ENCODE results near the gene GTF3C5.
"Not testable (repeated sequence)": the region's sequence is repeated elsewhere in the genome, so short reads cannot be mapped to it uniquely, and the experiment has no call there.

Gene GTF3C5

DNA sequence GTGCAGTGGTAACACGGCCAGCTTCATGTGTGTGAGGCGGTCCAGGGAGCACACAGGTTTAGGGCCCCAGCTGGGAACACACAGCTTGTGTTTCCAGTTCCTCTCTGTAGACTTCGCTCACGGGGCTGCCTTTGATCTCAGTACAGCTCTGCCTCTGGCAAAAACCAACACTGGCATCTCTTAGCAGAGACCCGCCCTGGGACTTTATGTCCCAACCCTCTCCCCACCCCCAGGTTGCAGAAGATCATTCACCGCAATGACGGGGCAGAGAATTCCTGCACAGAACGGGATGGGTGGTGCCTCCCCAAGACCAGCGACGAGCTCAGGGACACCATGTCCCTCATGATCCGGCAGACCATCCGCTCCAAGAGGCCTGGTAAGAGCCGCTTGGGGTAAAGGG, 25.7 kb downstream of the GTF3C5 start:
- no peak for DNase-seq

DNA sequence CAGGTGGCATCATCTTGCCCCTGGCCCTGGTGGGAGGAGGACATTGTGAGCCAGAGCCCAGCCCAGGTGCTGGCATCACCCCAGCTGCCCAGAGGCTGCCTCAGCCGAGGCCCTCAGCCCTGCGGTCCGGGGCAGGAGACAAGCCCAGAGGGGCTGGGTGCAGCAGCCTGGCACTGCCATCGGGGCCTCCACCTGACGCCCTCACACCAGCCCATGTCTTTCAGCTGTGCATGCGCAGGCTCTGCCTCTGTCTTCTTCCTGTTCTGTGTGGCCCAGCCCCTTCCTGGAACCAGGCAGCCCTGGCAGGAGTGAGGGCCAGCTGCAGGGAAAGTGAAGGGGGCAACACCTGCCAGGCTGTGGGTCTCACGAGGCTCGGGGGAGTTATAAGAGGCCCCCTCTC, 26.2 kb downstream of the GTF3C5 start:
- peak in 1 of 5 donors; percentile 73 for DNase-seq

DNA sequence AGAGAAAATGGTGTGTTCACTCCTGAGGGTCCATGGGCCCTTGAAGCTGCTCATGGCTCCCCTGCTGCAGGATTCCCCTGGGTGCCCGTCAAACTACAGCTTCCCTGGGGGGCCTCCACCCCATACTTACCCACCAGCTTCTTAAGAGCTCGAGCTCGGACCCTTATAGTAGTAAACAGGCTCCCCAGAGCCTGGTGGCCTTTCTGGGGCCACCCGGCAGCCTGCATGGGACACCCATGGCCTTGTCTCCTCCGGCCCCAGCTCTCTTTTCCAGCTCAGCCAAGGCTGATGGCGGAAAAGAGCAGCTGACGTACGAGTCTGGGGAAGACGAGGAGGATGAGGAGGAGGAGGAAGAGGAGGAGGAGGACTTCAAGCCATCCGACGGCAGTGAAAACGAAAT, 26.8 kb downstream of the GTF3C5 start:
- no peak for DNase-seq

DNA sequence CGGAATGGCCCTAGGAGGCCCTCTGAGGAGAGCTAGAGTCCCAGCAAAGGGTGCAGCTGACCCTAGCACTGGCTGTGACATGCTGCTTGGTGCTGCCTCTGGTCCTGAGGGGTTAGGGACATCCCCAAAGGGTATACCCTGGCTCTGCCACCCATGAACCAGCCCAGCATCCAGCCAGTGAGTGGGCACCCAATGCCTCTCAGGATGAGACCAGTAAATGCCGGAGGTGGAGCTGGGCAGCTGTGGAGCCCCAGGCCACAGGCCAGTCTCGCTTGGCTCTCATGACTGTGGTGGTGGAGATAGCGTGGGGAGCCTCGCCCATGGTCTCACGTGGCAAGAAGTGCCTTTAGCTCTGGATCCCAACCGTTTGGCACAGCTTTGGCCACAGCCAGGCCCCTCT, 27.3 kb downstream of the GTF3C5 start:
- DNase-seq = no peak

DNA sequence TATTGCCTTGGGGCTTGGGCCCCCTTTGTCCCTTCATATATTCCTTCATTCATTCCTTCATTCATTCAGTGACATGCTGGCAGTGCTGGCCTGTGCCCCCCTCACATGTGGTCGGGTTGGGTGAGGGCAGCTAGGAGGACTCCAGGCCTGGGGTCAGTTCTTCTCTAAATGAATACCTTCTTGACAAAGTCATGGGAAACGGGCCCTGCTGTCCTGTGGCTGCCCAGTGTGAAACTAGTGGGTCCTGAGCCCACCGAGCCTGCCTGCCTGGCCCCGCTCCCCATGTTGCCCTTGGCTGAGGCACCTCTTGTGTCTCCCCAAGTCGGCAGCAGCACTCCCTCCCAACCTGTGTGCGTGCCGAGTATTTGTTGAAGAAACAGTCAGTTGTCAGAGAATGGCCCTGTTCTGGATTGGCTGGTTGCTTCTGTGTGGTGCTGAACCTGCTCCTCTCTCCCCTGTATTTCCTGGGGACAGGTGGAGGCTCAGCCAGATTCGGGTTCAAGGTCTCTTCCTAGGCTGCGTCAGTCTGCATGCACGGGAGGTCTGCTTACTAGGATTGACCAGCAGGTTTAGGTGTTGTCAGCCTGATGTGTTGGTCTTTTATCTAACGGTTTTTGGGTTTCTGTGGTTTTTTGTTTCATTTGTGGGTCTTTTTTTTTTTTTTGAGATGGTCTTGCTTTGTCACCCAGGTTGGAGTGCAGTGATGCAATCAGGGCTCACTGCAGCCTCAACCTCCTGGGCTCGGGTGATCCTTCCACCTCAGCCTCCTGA, 27.9 kb downstream of the GTF3C5 start:
- peak in 1 of 5 donors; percentile 76 for DNase-seq

DNA sequence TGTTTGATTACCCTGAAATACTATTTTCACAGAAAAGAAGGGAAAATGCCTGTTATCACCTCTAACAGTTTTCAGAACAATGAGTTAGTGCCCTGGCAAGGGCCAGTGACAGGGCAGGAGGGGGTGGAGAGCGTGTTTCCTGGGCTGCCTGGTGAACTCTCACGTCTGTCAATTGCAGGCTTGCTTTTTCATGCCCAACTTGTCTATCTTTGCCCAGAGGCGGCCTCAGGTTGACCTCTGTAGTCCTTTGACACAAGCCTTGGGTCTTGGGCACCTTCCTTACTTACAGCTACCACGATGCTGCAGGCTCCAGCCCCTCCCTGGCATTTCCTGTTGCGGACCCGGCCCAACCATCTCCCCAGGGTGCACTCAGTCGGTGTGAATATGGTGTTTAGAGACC, 28.8 kb downstream of the GTF3C5 start:
- DNase-seq = peak in 1 of 5 donors; percentile 42

DNA sequence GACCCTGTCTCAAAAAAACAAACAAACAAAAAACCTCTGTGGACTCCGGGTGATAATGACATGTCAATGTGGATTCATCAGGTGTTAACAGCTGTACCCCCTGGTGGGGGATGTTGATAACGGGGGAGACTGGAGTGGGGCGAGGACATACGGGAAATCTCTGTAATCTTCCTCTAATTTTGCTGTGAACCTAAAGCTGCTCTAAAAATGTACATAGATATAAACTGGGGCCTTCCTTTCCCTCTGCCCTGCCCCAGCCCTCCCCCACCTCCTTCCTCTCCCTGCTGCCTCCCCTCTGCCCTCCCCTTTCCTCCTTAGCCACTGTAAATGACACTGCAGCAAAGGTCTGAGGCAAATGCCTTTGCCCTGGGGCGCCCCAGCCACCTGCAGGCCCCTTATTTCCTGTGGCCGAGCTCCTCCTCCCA, 29.6 kb downstream of the GTF3C5 start:
- DNase-seq = peak in 1 of 5 donors; percentile 36

DNA sequence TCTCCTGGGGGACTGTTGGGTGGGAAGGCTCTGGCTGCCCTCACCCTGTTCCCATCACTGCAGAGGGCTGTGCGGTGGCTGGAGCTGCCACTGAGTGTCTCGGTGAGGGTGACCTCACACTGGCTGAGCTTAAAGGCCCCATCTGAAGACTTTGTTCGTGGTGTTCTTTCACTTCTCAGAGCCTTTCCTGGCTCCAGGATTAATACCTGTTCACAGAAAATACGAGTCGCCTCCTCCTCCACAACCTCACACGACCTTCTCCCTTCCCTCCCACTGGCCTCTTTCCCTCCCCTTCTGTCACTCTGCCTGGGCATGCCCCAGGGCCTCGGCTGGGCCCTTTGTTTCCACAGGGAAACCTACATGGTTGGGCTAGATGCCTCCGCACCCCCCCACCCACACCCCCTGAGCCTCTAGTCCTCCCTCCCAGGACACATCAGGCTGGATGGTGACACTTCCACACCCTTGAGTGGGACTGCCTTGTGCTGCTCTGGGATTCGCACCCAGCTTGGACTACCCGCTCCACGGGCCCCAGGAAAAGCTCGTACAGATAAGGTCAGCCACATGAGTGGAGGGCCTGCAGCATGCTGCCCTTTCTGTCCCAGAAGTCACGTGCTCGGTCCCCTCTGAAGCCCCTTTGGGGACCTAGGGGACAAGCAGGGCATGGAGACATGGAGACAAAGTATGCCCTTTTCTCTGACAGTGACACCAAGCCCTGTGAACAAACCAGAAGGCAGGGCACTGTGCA, 30.4 kb downstream of the GTF3C5 start:
- not testable (repeated sequence) for DNase-seq

DNA sequence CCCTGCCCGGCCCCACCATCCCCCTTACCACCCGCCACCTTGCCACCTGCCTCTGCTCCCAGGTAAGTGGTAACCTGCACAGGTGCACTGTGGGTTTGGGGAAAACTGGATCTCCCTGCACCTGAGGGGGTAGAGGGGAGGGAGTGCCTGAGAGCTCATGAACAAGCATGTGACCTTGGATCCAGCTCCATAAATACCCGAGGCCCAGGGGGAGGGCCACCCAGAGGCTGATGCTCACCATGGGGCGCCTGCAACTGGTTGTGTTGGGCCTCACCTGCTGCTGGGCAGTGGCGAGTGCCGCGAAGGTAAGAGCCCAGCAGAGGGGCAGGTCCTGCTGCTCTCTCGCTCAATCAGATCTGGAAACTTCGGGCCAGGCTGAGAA, 31.0 kb downstream of the GTF3C5 start, which contains the start of gene CEL:
TSS of gene CEL (plus strand) at position 218 of the 382 bp plus-strand sequence. CDS start at position 240, 22 bp downstream.
- DNase-seq = not testable (repeated sequence)

DNA sequence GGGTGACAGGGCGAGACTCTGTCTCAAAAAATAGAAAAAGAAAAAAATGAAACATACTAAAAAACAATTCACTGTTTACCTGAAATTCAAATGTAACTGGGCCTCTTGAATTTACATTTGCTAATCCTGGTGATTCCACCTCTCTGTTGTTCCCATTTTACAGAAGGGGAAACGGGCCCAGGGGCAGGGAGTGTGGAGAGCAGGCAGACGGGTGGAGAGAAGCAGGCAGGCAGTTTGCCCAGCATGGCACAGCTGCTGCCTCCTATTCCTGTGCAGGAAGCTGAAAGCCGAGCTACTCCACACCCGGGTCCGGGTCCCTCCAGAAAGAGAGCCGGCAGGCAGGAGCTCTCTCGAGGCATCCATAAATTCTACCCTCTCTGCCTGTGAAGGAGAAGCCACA, 31.8 kb downstream of the GTF3C5 start:
- not testable (repeated sequence) for DNase-seq

DNA sequence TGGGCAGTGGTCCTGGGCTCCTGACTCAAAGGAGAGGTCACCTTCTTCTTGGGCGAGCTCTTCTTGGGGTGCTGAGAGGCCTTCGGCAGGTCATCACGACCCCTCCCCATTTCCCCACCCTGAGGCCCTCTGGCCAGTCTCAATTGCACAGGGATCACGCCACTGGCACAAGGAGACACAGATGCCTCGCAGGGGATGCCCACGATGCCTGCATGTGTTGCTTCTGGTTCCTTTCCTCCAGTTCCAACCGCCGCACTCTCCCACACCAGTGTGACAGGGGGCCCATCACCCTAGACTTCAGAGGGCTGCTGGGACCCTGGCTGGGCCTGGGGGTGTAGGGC, 32.3 kb downstream of the GTF3C5 start:
- no peak for DNase-seq

DNA sequence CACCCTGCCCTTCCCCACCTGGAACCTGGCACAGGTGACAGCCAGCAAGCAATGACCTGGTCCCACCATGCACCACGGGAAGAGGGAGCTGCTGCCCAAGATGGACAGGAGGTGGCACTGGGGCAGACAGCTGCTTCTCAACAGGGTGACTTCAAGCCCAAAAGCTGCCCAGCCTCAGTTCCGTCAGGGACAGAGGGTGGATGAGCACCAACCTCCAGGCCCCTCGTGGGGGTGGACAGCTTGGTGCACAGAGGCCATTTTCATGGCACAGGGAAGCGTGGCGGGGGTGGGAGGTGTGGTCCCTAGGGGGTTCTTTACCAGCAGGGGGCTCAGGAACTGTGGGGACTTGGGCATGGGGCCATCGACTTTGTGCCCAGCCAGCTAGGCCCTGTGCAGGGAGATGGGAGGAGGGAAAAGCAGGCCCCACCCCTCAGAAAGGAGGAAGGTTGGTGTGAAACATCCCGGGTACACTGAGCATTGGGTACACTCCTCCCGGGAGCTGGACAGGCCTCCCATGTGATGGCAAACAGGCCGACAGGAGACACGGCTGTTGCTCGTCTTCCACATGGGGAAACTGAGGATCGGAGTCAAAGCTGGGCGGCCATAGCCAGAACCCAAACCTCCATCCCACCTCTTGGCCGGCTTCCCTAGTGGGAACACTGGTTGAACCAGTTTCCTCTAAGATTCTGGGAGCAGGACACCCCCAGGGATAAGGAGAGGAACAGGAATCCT, 32.9 kb downstream of the GTF3C5 start:
- no peak for DNase-seq

DNA sequence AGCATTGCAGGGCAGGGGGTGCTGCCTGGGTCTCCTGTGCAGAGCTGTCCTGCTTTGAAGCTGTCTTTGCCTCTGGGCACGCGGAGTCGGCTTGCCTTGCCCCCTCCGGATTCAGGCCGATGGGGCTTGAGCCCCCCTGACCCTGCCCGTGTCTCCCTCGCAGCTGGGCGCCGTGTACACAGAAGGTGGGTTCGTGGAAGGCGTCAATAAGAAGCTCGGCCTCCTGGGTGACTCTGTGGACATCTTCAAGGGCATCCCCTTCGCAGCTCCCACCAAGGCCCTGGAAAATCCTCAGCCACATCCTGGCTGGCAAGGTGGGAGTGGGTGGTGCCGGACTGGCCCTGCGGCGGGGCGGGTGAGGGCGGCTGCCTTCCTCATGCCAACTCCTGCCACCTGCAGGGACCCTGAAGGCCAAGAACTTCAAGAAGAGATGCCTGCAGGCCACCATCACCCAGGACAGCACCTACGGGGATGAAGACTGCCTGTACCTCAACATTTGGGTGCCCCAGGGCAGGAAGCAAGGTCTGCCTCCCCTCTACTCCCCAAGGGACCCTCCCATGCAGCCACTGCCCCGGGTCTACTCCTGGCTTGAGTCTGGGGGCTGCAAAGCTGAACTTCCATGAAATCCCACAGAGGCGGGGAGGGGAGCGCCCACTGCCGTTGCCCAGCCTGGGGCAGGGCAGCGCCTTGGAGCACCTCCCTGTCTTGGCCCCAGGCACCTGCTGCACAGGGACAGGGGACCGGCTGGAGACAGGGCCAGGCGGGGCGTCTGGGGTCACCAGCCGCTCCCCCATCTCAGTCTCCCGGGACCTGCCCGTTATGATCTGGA, 33.7 kb downstream of the GTF3C5 start:
- DNase-seq = no peak

DNA sequence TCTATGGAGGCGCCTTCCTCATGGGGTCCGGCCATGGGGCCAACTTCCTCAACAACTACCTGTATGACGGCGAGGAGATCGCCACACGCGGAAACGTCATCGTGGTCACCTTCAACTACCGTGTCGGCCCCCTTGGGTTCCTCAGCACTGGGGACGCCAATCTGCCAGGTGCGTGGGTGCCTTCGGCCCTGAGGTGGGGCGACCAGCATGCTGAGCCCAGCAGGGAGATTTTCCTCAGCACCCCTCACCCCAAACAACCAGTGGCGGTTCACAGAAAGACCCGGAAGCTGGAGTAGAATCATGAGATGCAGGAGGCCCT, 34.2 kb downstream of the GTF3C5 start:
- no peak for DNase-seq

DNA sequence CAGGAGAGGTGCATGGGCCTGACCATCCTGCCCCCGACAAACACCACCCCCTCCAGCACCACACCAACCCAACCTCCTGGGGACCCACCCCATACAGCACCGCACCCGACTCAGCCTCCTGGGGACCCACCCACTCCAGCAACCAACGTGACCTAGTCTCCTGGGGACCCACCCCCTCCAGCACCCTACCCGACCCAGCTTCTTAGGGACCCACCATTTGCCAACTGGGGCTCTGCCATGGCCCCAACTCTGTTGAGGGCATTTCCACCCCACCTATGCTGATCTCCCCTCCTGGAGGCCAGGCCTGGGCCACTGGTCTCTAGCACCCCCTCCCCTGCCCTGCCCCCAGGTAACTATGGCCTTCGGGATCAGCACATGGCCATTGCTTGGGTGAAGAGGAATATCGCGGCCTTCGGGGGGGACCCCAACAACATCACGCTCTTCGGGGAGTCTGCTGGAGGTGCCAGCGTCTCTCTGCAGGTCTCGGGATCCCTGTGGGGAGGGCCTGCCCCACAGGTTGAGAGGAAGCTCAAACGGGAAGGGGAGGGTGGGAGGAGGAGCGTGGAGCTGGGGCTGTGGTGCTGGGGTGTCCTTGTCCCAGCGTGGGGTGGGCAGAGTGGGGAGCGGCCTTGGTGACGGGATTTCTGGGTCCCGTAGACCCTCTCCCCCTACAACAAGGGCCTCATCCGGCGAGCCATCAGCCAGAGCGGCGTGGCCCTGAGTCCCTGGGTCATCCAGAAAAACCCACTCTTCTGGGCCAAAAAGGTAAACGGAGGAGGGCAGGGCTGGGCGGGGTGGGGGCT, 35.6 kb downstream of the GTF3C5 start:
- no peak for DNase-seq

DNA sequence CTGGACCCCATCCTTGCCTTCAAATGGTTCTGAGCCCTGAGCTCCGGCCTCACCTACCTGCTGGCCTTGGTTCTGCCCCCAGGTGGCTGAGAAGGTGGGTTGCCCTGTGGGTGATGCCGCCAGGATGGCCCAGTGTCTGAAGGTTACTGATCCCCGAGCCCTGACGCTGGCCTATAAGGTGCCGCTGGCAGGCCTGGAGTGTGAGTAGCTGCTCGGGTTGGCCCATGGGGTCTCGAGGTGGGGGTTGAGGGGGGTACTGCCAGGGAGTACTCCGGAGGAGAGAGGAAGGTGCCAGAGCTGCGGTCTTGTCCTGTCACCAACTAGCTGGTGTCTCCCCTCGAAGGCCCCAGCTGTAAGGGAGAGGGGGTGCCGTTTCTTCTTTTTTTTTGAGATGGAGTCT, 36.2 kb downstream of the GTF3C5 start:
- no peak for DNase-seq

DNA sequence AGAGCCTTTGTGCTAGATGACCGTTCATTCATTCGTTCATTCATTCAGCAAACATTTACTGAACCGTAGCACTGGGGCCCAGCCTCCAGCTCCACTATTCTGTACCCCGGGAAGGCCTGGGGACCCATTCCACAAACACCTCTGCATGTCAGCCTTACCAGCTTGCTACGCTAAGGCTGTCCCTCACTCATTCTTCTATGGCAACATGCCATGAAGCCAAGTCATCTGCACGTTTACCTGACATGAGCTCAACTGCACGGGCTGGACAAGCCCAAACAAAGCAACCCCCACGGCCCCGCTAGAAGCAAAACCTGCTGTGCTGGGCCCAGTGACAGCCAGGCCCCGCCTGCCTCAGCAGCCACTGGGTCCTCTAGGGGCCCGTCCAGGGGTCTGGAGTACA, 37.0 kb downstream of the GTF3C5 start:
- DNase-seq = no peak

DNA sequence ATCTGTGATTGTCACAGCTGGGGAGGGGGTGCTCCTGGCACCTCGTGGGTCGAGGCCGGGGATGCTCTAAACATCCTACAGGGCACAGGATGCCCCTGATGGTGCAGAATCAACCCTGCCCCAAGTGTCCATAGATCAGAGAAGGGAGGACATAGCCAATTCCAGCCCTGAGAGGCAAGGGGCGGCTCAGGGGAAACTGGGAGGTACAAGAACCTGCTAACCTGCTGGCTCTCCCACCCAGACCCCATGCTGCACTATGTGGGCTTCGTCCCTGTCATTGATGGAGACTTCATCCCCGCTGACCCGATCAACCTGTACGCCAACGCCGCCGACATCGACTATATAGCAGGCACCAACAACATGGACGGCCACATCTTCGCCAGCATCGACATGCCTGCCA, 37.6 kb downstream of the GTF3C5 start:
- DNase-seq = not testable (repeated sequence)

DNA sequence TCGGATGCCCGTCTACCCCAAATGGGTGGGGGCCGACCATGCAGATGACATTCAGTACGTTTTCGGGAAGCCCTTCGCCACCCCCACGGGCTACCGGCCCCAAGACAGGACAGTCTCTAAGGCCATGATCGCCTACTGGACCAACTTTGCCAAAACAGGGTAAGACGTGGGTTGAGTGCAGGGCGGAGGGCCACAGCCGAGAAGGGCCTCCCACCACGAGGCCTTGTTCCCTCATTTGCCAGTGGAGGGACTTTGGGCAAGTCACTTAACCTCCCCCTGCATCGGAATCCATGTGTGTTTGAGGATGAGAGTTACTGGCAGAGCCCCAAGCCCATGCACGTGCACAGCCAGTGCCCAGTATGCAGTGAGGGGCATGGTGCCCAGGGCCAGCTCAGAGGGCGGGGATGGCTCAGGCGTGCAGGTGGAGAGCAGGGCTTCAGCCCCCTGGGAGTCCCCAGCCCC, 39.7 kb downstream of the GTF3C5 start:
- not testable (repeated sequence) for DNase-seq

DNA sequence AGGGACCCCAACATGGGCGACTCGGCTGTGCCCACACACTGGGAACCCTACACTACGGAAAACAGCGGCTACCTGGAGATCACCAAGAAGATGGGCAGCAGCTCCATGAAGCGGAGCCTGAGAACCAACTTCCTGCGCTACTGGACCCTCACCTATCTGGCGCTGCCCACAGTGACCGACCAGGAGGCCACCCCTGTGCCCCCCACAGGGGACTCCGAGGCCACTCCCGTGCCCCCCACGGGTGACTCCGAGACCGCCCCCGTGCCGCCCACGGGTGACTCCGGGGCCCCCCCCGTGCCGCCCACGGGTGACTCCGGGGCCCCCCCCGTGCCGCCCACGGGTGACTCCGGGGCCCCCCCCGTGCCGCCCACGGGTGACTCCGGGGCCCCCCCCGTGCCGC, 40.2 kb downstream of the GTF3C5 start:
- DNase-seq = not testable (repeated sequence)

DNA sequence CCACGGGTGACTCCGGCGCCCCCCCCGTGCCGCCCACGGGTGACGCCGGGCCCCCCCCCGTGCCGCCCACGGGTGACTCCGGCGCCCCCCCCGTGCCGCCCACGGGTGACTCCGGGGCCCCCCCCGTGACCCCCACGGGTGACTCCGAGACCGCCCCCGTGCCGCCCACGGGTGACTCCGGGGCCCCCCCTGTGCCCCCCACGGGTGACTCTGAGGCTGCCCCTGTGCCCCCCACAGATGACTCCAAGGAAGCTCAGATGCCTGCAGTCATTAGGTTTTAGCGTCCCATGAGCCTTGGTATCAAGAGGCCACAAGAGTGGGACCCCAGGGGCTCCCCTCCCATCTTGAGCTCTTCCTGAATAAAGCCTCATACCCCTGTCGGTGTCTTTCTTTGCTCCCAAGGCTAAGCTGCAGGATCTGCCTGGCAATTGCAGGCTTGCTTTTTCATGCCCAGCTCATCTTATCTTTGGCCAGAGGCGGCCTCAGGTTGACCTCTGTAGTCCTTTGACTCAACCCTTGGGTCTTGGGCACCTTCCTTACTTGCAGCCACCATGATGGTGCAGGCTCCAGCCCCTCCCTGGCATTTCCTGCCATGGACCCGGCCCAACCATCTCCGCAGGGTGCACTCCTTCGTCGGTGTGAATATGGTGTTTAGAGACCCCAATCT, 40.8 kb downstream of the GTF3C5 start:
- DNase-seq = no peak
